Lung (tissue), 12 donors: ENCODE measurements around the gene ALOX12B. TPM values are rescaled to one million over a fixed set of nuclear protein-coding genes. Genes with fewer than 3 reads are reported as not detected.

ENCODE experiments used
- ATAC-seq: fragments of 200-7000 bp; cut with Tn5 transposase; one replicate; pipeline ENCODE4 v1.9.1; 2020; ENCODE audit warnings: moderate number of reproducible peaks; ENCODE audit not compliant: insufficient read depth, low FRiP score
- DNase-seq, 3 donors: peaks; one replicate each; pipeline ENCODE4 v3.0.0-alpha.2; 2013 to 2017
- H3K27ac ChIP-seq, 2 donors: one replicate each; pipeline ENCODE4 v1.5.1; 2013; ENCODE audit warnings: mild to moderate bottlenecking in 2 of 2, moderate library complexity in 2 of 2, control low read depth in 1 of 2, inconsistent platforms in 1 of 2, low read depth in 1 of 2, low read length in 1 of 2
- H3K27me3 ChIP-seq, 3 donors: one replicate each; pipeline ENCODE4 v1.5.1; 2013; ENCODE audit warnings: low read length in 2 of 3; ENCODE audit not compliant: control insufficient read depth in 3 of 3, insufficient read depth in 3 of 3
- H3K36me3 ChIP-seq, 4 donors: one replicate each; pipeline ENCODE4 v1.5.1; 2013; ENCODE audit warnings: low read length in 4 of 4, mild to moderate bottlenecking in 1 of 4, moderate library complexity in 1 of 4; ENCODE audit not compliant: control insufficient read depth in 4 of 4, insufficient read depth in 4 of 4
- H3K4me1 ChIP-seq, 5 donors: one replicate each; pipeline ENCODE4 v1.5.1; 2013; ENCODE audit warnings: low read length in 5 of 5, mild to moderate bottlenecking in 2 of 5, moderate library complexity in 1 of 5; ENCODE audit not compliant: control insufficient read depth in 5 of 5, insufficient read depth in 5 of 5
- H3K4me3 ChIP-seq: one replicate; pipeline ENCODE4 v1.5.1; 2013; ENCODE audit warnings: mild to moderate bottlenecking, control low read depth, moderate library complexity
- H3K9ac ChIP-seq, 2 donors: one replicate each; pipeline ENCODE4 v1.5.1; 2013; ENCODE audit warnings: low read length in 2 of 2, control low read depth in 1 of 2; ENCODE audit not compliant: insufficient read depth in 1 of 2
- H3K9me3 ChIP-seq, 4 donors: one replicate each; pipeline ENCODE4 v1.5.1; 2013; ENCODE audit warnings: low read length in 3 of 4, mild to moderate bottlenecking in 1 of 4, moderate library complexity in 1 of 4; ENCODE audit not compliant: control insufficient read depth in 4 of 4, insufficient read depth in 3 of 4
- WGBS, 2 donors: extraction: QIAGEN DNeasy Blood & Tissue Kit; methylation state at CpG; one replicate each; pipeline ENCODE4 v1.1.7; 2013; 5-methylcytosine and 5-hydroxymethylcytosine counted together
- polyA plus RNA-seq, 2 donors: library from polyadenylated mRNA; stranded (reverse); fragments of 200-250 nt; gene quantifications; one replicate each; pipeline ENCODE4 v1.2.1, GENCODE V29; 2013
- total RNA-seq, 2 donors: library from RNA; depleted of rRNA in 1 of 2; stranded (reverse); fragments of >200 nt in 1 of 2; gene quantifications; one replicate each; pipeline ENCODE4 v1.2.1, GENCODE V29; 2014 to 2021
- TF ChIP-seq, protein P1 (sequence below): IDR thresholded peaks from 2 replicates; pipeline ENCODE4 v1.5.1; 2012; ENCODE audit warnings: mild to moderate bottlenecking; ENCODE audit errors: control extremely low read depth, extremely low read depth
- donor health status: control.
- donor health status: control.
- donor health status: Bipolar disorder and iron deficiency.
- donor health status: healthy.
- donor health status: DM: yes; HTN: yes; CAD: no.

Gene ALOX12B
- total and polyA plus RNA-seq, 4 donors: 0.06 to 0.48 (median 0.46) TPM; not detected in 1

DNA sequence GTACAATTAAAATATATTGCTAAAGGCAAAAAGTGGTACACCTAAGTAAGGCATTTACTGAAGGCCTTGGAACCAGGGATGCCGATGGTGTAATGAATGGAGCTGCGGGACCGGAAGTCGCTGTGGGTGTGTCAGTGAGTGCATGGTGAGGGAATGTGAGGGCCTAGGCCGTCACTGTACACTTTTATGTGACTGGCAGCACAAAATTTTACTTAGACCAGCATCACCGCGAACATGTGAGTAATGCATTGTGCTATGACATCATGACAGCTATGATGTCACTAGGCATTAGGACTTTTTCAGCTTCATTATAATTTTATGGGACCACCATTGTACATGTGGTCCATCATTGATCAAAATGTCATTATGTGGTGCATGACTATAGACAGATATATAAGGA, 33.9 kb downstream of the ALOX12B start:
- Histone ChIP-seq H3K27me3 (peaks cover 0 to 6% (median 0%) of the 10 kb centered on the region in 3 donors), H3K4me3 (no peak overlapping the region), H3K9me3 (no peaks in the 10 kb centered on the region), H3K36me3 (no peaks in the 10 kb centered on the region), H3K27ac (no peak overlapping the region), H3K9ac (no peak overlapping the region), H3K4me1 (peaks cover 0 to 8% (median 2%) of the 10 kb centered on the region in 5 donors)
- TF ChIP-seq, protein P1, sequence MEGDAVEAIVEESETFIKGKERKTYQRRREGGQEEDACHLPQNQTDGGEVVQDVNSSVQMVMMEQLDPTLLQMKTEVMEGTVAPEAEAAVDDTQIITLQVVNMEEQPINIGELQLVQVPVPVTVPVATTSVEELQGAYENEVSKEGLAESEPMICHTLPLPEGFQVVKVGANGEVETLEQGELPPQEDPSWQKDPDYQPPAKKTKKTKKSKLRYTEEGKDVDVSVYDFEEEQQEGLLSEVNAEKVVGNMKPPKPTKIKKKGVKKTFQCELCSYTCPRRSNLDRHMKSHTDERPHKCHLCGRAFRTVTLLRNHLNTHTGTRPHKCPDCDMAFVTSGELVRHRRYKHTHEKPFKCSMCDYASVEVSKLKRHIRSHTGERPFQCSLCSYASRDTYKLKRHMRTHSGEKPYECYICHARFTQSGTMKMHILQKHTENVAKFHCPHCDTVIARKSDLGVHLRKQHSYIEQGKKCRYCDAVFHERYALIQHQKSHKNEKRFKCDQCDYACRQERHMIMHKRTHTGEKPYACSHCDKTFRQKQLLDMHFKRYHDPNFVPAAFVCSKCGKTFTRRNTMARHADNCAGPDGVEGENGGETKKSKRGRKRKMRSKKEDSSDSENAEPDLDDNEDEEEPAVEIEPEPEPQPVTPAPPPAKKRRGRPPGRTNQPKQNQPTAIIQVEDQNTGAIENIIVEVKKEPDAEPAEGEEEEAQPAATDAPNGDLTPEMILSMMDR: no peak
- DNase-seq: no peak
- WGBS, 2 donors: 95% methylated on average over 7 of the region's 7 CpGs
- no peak for ATAC-seq

DNA sequence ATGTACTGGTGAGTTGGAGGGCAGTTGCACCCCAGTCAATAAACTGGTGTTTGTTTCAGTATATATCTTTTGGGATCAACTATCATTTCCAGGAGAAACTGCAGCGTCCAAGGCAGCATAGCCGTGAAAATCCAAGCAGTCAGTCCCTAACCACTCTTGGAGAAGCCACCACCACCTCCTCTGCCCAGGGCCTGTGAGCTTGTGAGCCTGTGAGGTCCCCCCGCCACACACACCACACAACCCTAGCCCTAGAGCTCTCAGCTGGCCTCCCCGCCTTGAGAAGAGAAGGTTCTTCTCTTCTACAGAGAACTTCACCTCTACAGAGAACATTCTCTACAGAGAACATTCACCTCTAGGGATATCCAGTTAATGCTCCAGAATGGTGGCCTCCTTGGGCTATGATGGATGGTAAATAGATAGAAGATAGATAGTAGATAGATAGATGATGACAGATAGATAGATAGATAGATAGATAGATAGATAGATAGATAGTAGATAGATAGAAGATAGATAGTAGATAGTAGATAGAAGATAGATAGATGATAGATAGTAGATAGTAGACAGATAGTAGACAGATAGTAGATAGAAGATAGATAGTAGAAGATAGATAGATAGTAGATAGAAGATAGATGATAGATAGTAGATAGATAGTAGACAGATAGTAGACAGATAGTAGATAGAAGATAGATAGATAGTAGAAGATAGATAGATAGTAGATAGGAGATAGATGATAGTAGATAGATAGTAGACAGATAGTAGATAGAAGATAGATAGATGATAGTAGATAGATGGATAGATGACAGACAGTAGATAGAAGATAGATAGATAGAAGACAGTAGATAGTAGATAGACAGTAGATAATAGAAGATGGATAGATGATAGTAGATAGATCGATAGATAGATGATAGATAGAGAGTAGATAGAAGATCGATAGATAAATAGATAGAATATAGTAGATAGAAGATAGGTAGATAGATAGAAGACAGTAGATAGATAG, 35.0 kb downstream of the ALOX12B start:
- no peak for DNase-seq
- 94 to 97% methylated on average over 6 of the region's 6 CpGs for WGBS, 2 donors

DNA sequence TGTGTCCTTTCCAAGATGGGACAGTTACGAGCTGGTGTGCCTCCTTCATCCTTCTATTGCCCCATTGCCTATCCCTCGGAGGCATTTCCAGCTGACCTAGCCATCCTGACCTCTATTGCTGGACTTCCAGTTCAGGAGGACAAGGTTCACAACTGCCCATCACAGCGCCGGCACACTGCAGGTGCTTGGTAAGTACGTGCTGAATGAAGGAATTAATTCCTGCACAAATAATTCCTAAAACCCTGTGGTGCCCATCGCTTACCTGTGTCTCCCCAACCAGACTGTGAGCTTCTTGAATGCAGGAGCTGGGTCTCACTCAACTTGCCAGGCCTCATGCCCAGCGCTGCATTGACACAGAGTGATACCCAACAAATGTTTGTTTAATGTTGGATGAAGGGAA, 35.7 kb downstream of the ALOX12B start:
- H3K36me3 ChIP-seq: no peaks in the 10 kb centered on the region
- TF ChIP-seq, protein P1: no peak
- no peak overlapping the region for H3K27ac ChIP-seq
- no peak for DNase-seq
- no peak overlapping the region for H3K9ac ChIP-seq
- no peaks in the 10 kb centered on the region for H3K27me3 ChIP-seq
- H3K9me3 ChIP-seq: no peaks in the 10 kb centered on the region
- H3K4me1 ChIP-seq: peaks cover 0 to 8% (median 2%) of the 10 kb centered on the region in 5 donors
- no peak overlapping the region for H3K4me3 ChIP-seq
- no peak for ATAC-seq
- WGBS, 2 donors: 86 to 95% methylated on average over 7 of the region's 7 CpGs

More for the DNA sequence above, 35.0 kb downstream of the ALOX12B start:
- ATAC-seq: no peak
- Histone ChIP-seq H3K4me1 (peaks cover 0 to 8% (median 2%) of the 10 kb centered on the region in 5 donors), H3K36me3 (no peaks in the 10 kb centered on the region), H3K9ac (no peak overlapping the region), H3K9me3 (no peaks in the 10 kb centered on the region), H3K4me3 (no peak overlapping the region), H3K27me3 (no peaks in the 10 kb centered on the region), H3K27ac (no peak overlapping the region)
- TF ChIP-seq, protein P1: no peak
